Thyroid gland (tissue), 4 donors: Measurements from ENCODE around the gene HEPACAM.
A peak's percentile ranks its signal among the peaks of the same experiment; 100 is the strongest.

ENCODE experiments used
- CTCF ChIP-seq, 6 experiments: fragments of 200-600 bp in 3 of 6; fragments of 450-650 bp in 3 of 6; sonication (generic) in 3 of 6; IDR thresholded peaks; one replicate each; pipeline ENCODE4 v1.5.1; 2016 to 2019; ENCODE audit warnings: antibody characterized with exemption in 6 of 6, mild to moderate bottlenecking in 2 of 6, inconsistent platforms in 1 of 6, moderate library complexity in 1 of 6
- POLR2A ChIP-seq, 2 donors: fragments of 450-650 bp; IDR thresholded peaks; one replicate each; pipeline ENCODE4 v1.6.1; 2017; ENCODE audit warnings: antibody characterized with exemption in 2 of 2, mild to moderate bottlenecking in 2 of 2, moderate library complexity in 1 of 2

- no peak for TF ChIP-seq CTCF (IDR thresholded peaks at IDR 0.05)
- TF ChIP-seq POLR2A (IDR thresholded peaks at IDR 0.05), result peak in 1 of 2 donors; percentile 83
These were observed 18.1 kb upstream of the HEPACAM start, which contains the start of gene CCDC15 for GRCh38 chr11:124953753-124954589.
